Kidney (tissue), 14 donors: ENCODE data around the gene MAD1L1. TPM values are rescaled to one million over a fixed set of nuclear protein-coding genes. Genes with fewer than 3 reads are reported as not detected.
A peak's percentile ranks its signal among the peaks of the same experiment; 100 is the strongest.

Source experiments
- DNase-seq, 5 donors: peaks; one replicate each; pipeline ENCODE4 v3.0.0-alpha.2; 2013 to 2020
- FAIRE-seq: peaks from 2 replicates; lab custom pipeline; 2012; peaks lifted over from hg19 to GRCh38; lab: Jason Lieb, UNC
- H3K27ac ChIP-seq, 2 donors: one replicate each; pipeline ENCODE4 v1.7.0; 2013; ENCODE audit warnings: low read depth in 2 of 2, low read length in 2 of 2, inconsistent platforms in 1 of 2
- H3K27me3 ChIP-seq: one replicate; pipeline ENCODE4 v1.7.1; 2013; ENCODE audit warnings: low read length, inconsistent platforms; ENCODE audit not compliant: control insufficient read depth, insufficient read depth
- H3K36me3 ChIP-seq, 3 donors: one replicate each; pipeline versions ENCODE4 v1.7.0 to v1.7.1; 2013; ENCODE audit warnings: low read length in 3 of 3, control low read depth in 1 of 3, inconsistent platforms in 1 of 3; ENCODE audit not compliant: insufficient read depth in 3 of 3, control insufficient read depth in 2 of 3
- H3K4me1 ChIP-seq, 3 donors: one replicate each; pipeline versions ENCODE4 v1.7.0 to v1.7.1; 2013; ENCODE audit warnings: low read length in 3 of 3, inconsistent platforms in 1 of 3, low read depth in 1 of 3; ENCODE audit not compliant: control insufficient read depth in 2 of 3, insufficient read depth in 2 of 3
- H3K4me3 ChIP-seq, 3 donors: one replicate each; pipeline versions ENCODE4 v1.7.0 to v1.8.1; 2013; ENCODE audit warnings: low read length in 3 of 3, control low read depth in 1 of 3, inconsistent platforms in 1 of 3
- H3K9ac ChIP-seq, 3 donors: one replicate each; pipeline versions ENCODE4 v1.7.0 to v1.7.1; 2013; ENCODE audit warnings: low read length in 3 of 3, control low read depth in 1 of 3, inconsistent platforms in 1 of 3
- H3K9me3 ChIP-seq, 3 donors: one replicate each; pipeline versions ENCODE4 v1.7.0 to v1.7.1; 2013; ENCODE audit warnings: low read length in 3 of 3, control low read depth in 1 of 3, inconsistent platforms in 1 of 3; ENCODE audit not compliant: control insufficient read depth in 2 of 3, insufficient read depth in 1 of 3
- CTCF ChIP-seq: IDR thresholded peaks from 3 replicates; pipeline ENCODE4 v1.5.1; 2012; ENCODE audit warnings: mild to moderate bottlenecking, moderate library complexity, borderline replicate concordance; ENCODE audit not compliant: insufficient read depth; ENCODE audit errors: extremely low read depth
- intact Hi-C: fragments of 100-400 bp; cut with DNase I; formaldehyde crosslinking; loops from one replicate; pipeline ENCODE4 v1.11.1; 2022
- polyA plus RNA-seq: library from polyadenylated mRNA; stranded (reverse); fragments of 350-450 nt; fragmentation: Illumina TruSeq; extraction: RNeasy Lipid Tissue Mini Kit (QIAGEN cat#74804); gene quantifications from one replicate; pipeline ENCODE4 v1.2.3, GENCODE V29; 2014; ENCODE audit warnings: low read depth, low replicate concordance; ENCODE audit not compliant: insufficient read depth
- total RNA-seq: library from RNA; stranded (reverse); fragmentation: NEBNext Ultra II Directional; extraction: Animal tissue kit (Norgen Biotek cat#: 25700); gene quantifications from one replicate; pipeline ENCODE4 v1.2.1, GENCODE V29; 2021
- donor health status: control.
- donor health status: control.
- donor health status: control.
- donor health status: control.
- donor health status: control.
- donor health status: DM: yes; HTN: yes; CAD: no.
- donor health status: Normal renal cell carcinoma (clear cell type).

The MAD1L1 gene
- total and polyA plus RNA-seq, 2 donors from 2014 or later = 33.2 to 45.2 TPM

- Histone ChIP-seq H3K4me3 (no peak overlapping the region), H3K36me3 (no peaks in the 10 kb centered on the region), H3K27ac (no peak overlapping the region), H3K9ac (no peak overlapping the region), H3K4me1 (peaks cover 0 to 2% (median 0%) of the 10 kb centered on the region in 3 donors), H3K9me3 (no peaks in the 10 kb centered on the region), H3K27me3 (no peaks in the 10 kb centered on the region)
- FAIRE-seq = no peak
- intact Hi-C loops = no loop called here
- TF ChIP-seq CTCF = no peak
- DNase-seq = peak in 1 of 5 donors; percentile 64
These were observed 285.8 kb downstream of the MAD1L1 start for GRCh38 chr7:1946773-1947450.

GRCh38 chr7:1946025-1946772 is 286.5 kb downstream of the MAD1L1 start:
- intact Hi-C loops = no loop called here
- DNase-seq = peak in 1 of 5 donors; percentile 62
- no peaks in the 10 kb centered on the region for H3K27me3 ChIP-seq
- no peak for TF ChIP-seq CTCF
- H3K9ac ChIP-seq = no peak overlapping the region
- no peak for FAIRE-seq
- peaks cover 0 to 1% (median 0%) of the 10 kb centered on the region in 3 donors for H3K4me1 ChIP-seq
- no peaks in the 10 kb centered on the region for H3K9me3 ChIP-seq
- no peak overlapping the region for H3K4me3 ChIP-seq
- no peak overlapping the region for H3K27ac ChIP-seq
- H3K36me3 ChIP-seq = no peaks in the 10 kb centered on the region

GRCh38 chr7:1945558-1945957 is 287.2 kb downstream of the MAD1L1 start:
- FAIRE-seq (no peak), DNase-seq (peak in 1 of 5 donors; percentile 65)
- Histone ChIP-seq H3K4me1 (no peaks in the 10 kb centered on the region), H3K9ac (no peak overlapping the region), H3K9me3 (no peaks in the 10 kb centered on the region), H3K4me3 (no peak overlapping the region), H3K27ac (no peak overlapping the region), H3K36me3 (no peaks in the 10 kb centered on the region), H3K27me3 (no peaks in the 10 kb centered on the region)
- intact Hi-C loops = no loop called here
- TF ChIP-seq CTCF = no peak
